Right lobe of liver (tissue), 4 donors: ENCODE results near the gene GPR155.

Experiments
- POLR2A ChIP-seq: fragments of 450-650 bp; IDR thresholded peaks from one replicate; pipeline ENCODE4 v1.6.1; 2017; ENCODE audit warnings: antibody characterized with exemption, mild to moderate bottlenecking
- TF ChIP-seq, protein P1 (sequence below), 4 donors: fragments of 200-600 bp in 3 of 4; fragments of 450-650 bp in 1 of 4; IDR thresholded peaks; one replicate each; pipeline versions ENCODE4 v1.5.1 to v1.8.0; 2016 to 2022; ENCODE audit warnings: antibody characterized with exemption in 4 of 4, mild to moderate bottlenecking in 2 of 4
- donor health status: DM: no; HTN: no; CAD: no.
- donor health status: DM: no; HTN: no; CAD: no.
- donor health status: DM: no; HTN: yes; CAD: no.

GRCh38 chr2:174492963-174493431, 6.2 kb upstream of the GPR155 start:
- TF ChIP-seq, protein P1, sequence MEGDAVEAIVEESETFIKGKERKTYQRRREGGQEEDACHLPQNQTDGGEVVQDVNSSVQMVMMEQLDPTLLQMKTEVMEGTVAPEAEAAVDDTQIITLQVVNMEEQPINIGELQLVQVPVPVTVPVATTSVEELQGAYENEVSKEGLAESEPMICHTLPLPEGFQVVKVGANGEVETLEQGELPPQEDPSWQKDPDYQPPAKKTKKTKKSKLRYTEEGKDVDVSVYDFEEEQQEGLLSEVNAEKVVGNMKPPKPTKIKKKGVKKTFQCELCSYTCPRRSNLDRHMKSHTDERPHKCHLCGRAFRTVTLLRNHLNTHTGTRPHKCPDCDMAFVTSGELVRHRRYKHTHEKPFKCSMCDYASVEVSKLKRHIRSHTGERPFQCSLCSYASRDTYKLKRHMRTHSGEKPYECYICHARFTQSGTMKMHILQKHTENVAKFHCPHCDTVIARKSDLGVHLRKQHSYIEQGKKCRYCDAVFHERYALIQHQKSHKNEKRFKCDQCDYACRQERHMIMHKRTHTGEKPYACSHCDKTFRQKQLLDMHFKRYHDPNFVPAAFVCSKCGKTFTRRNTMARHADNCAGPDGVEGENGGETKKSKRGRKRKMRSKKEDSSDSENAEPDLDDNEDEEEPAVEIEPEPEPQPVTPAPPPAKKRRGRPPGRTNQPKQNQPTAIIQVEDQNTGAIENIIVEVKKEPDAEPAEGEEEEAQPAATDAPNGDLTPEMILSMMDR (IDR thresholded peaks at IDR 0.05) = no peak
- TF ChIP-seq POLR2A = no peak
